B cell (primary cell): ENCODE measurements around the gene RNF187.

ENCODE experiments used
- EZH2 ChIP-seq: IDR thresholded peaks from 2 replicates; pipeline ENCODE4 v1.6.1; 2012; ENCODE audit warnings: borderline replicate concordance, low read depth, mild to moderate bottlenecking, moderate library complexity, low read length; ENCODE audit not compliant: insufficient read depth, poor library complexity, severe bottlenecking
- TF ChIP-seq, protein P1 (sequence below): fragments of 200-600 bp; IDR thresholded peaks from one replicate; pipeline ENCODE4 v1.8.0; 2022; ENCODE audit warnings: antibody characterized with exemption, mild to moderate bottlenecking

DNA sequence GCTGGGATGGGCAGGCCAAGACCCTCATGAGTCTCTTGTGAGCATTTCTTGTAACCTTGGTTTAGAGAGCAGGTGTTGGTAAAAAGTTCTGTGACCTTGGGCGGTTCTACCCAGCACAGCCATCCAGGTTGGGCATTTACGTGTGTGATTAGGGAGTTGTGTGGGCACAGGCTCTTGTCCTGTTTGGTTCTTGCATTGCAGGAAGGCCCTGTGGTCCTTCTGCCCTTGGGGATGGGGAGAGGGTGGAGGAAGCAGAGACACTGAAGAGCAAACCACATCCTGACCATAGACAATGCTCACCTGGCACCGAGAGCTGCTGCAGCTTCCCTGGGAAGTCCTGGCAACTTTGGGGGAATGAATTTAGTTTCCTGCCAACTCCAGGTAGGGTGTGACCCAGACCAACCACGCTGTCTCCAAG, 25.6 kb downstream of the RNF187 start:
- TF ChIP-seq, protein P1, sequence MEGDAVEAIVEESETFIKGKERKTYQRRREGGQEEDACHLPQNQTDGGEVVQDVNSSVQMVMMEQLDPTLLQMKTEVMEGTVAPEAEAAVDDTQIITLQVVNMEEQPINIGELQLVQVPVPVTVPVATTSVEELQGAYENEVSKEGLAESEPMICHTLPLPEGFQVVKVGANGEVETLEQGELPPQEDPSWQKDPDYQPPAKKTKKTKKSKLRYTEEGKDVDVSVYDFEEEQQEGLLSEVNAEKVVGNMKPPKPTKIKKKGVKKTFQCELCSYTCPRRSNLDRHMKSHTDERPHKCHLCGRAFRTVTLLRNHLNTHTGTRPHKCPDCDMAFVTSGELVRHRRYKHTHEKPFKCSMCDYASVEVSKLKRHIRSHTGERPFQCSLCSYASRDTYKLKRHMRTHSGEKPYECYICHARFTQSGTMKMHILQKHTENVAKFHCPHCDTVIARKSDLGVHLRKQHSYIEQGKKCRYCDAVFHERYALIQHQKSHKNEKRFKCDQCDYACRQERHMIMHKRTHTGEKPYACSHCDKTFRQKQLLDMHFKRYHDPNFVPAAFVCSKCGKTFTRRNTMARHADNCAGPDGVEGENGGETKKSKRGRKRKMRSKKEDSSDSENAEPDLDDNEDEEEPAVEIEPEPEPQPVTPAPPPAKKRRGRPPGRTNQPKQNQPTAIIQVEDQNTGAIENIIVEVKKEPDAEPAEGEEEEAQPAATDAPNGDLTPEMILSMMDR, result no peak
- TF ChIP-seq EZH2, result no peak
